Measurements from ENCODE around the gene ANO6. TPM values are rescaled to one million over a fixed set of nuclear protein-coding genes. Genes with fewer than 3 reads are reported as not detected.

ANO6 gene
- total RNA-seq, 2 donors from 2014 or later = 13.2 to 21.2 TPM

DNA sequence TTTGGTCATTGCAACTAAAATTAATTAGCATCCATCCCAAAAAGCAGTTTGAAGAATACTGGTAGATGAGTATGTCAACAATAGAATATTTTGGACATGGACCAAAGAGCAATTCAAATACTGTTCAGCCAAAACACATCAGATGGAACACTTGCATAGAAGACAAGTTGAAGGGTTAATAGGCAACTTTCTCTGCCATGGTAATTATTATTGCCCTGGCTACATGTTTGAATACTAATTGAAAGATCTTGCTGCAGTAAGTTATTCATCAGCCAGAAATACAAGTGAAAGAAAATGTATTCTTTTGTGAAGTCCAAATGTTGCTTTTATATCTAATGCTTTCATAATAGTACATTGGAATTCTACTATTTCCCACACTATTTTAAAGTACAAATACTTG lies 10.1 kb downstream of the ANO6 start:
- no peaks in the 10 kb centered on the region for H3K4me1 ChIP-seq
- TF ChIP-seq, protein P1, sequence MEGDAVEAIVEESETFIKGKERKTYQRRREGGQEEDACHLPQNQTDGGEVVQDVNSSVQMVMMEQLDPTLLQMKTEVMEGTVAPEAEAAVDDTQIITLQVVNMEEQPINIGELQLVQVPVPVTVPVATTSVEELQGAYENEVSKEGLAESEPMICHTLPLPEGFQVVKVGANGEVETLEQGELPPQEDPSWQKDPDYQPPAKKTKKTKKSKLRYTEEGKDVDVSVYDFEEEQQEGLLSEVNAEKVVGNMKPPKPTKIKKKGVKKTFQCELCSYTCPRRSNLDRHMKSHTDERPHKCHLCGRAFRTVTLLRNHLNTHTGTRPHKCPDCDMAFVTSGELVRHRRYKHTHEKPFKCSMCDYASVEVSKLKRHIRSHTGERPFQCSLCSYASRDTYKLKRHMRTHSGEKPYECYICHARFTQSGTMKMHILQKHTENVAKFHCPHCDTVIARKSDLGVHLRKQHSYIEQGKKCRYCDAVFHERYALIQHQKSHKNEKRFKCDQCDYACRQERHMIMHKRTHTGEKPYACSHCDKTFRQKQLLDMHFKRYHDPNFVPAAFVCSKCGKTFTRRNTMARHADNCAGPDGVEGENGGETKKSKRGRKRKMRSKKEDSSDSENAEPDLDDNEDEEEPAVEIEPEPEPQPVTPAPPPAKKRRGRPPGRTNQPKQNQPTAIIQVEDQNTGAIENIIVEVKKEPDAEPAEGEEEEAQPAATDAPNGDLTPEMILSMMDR (IDR thresholded peaks at IDR 0.05) = no peak
- intact Hi-C loops (cut with DNase I) = loop anchor here (10.0 kb wide), 1 partner anchor 49 kb away; no protein-coding TSS in a partner anchor
- no peaks in the 10 kb centered on the region for H3K27me3 ChIP-seq
- H3K9ac ChIP-seq (ENCODE audit: low read depth in 2 of 2, low read length in 2 of 2) = no peak overlapping the region
- H3K9me3 ChIP-seq = no peaks in the 10 kb centered on the region
- no peaks in the 10 kb centered on the region for H3K36me3 ChIP-seq
- H3K27ac ChIP-seq = no peak overlapping the region
- DNase-seq = no peak
- H3K4me3 ChIP-seq = no peak overlapping the region

DNA sequence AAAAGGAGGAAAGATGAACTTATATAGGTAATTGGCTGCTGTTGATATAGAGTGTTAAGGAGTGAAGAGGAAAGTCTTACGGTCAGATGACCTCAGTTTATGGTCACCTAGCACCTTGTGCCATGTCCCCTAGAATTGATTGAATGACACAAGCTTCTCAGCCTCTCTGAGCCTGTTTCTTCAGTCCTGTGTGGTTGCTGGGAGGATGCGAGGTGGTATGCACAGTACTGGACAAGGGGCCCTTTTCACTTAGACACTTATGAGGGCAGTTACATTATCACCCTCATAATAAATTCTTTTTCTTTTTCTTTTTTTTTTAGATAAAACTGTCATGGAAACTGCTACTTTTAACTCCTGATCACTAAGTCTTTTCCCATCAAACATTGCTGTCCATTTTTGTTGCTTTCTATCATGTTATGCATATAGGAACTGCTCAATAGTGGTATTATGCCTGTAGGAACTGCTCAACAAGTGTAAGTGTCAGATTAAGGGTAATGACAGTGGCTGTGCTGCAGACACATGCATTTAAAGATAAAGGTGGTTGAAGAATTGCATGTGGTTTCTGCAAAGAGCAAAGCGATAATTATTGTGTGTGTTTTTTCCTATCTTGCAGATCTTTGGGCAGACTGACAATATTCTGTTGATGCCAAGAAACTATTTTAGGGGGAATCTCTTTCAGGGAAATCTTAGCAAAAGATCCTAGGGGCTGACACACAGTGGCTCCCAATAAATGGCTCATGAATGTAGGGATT lies 11.6 kb downstream of the ANO6 start:
- Histone ChIP-seq H3K9ac (ENCODE audit: low read depth in 2 of 2, low read length in 2 of 2) (no peak overlapping the region), H3K36me3 (no peaks in the 10 kb centered on the region), H3K9me3 (no peaks in the 10 kb centered on the region), H3K4me3 (no peak overlapping the region), H3K27me3 (no peaks in the 10 kb centered on the region), H3K27ac (no peak overlapping the region), H3K4me1 (no peaks in the 10 kb centered on the region)
- intact Hi-C loops (cut with DNase I) = loop anchor here (10.0 kb wide), 1 partner anchor 47 kb away; no protein-coding TSS in a partner anchor
- DNase-seq = no peak
- TF ChIP-seq, protein P1 (IDR thresholded peaks at IDR 0.05) = no peak

DNA sequence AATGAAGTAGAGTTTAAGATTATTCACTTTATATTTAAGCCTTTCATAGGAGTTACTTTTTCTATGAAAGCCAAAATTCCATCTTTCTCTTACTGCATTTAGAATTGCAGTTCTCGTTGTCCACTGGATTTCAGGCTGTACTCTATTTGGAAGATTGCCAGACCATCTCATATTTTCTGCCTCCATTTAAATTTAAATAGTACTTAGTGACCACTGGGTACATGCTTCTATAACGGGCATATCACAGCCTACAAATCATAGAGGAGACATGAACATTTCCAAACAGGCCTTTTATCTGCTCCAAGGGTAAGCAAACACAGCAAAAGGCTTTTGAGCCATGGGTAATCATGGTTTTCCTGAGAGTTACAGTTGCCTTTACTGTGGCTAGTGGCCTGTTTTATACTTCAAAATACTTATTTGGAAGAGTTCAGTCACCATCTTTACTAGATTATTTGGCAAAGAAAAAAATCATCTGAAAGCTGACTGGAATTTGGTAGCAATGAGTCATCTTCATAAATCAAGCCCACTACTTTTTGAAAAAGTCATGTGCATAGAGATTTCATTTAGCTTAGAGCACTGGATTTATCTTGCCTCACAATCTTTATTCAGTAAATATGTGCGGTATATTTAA lies 15.7 kb downstream of the ANO6 start:
- no peak overlapping the region for H3K9ac ChIP-seq (ENCODE audit: low read depth in 2 of 2, low read length in 2 of 2)

DNA sequence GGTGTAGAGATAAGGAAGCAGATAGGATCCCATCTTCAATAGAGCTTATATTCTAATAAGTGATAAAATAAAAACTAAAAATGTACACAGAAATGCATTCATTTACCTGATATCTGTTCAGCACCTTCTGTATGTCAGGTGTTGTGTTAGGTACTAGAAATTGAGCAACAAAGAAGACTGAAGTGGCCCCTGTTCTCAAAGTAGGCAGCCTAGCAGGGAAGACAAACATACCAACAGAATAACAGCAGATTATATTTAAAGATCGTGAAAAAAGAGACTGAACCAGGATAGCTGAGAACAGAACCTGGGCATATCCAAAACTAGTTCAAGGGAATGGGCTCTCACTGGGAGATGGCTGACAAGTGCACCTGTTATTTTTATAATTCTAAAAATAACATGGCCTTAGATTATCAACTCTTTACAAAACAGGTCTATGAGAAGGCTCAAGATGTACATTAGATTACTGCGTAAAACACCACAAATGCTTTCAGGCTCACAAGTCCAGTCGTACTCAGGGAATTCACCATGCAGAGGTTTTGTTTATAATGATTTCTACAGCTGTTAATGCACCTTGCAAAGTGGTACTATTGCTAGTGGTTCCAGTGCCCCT lies 16.4 kb downstream of the ANO6 start:
- no peaks in the 10 kb centered on the region for H3K36me3 ChIP-seq
- TF ChIP-seq, protein P1 (IDR thresholded peaks at IDR 0.05) = no peak
- H3K27ac ChIP-seq = peak overlapping the region; percentile 16
- H3K9me3 ChIP-seq = no peaks in the 10 kb centered on the region
- DNase-seq = no peak
- no peak overlapping the region for H3K9ac ChIP-seq (ENCODE audit: low read depth in 2 of 2, low read length in 2 of 2)
- no peaks in the 10 kb centered on the region for H3K27me3 ChIP-seq
- no peak overlapping the region for H3K4me3 ChIP-seq
- intact Hi-C loops (cut with DNase I) = no loop called here
- H3K4me1 ChIP-seq = no peaks in the 10 kb centered on the region

More for the DNA sequence above, 15.7 kb downstream of the ANO6 start:
- Histone ChIP-seq H3K27ac (peak overlapping the region; percentile 16), H3K4me1 (no peaks in the 10 kb centered on the region), H3K9me3 (no peaks in the 10 kb centered on the region), H3K27me3 (no peaks in the 10 kb centered on the region), H3K36me3 (no peaks in the 10 kb centered on the region), H3K4me3 (no peak overlapping the region)
- no peak for DNase-seq
- intact Hi-C loops (cut with DNase I) = no loop called here
- TF ChIP-seq, protein P1 (IDR thresholded peaks at IDR 0.05) = no peak

DNA sequence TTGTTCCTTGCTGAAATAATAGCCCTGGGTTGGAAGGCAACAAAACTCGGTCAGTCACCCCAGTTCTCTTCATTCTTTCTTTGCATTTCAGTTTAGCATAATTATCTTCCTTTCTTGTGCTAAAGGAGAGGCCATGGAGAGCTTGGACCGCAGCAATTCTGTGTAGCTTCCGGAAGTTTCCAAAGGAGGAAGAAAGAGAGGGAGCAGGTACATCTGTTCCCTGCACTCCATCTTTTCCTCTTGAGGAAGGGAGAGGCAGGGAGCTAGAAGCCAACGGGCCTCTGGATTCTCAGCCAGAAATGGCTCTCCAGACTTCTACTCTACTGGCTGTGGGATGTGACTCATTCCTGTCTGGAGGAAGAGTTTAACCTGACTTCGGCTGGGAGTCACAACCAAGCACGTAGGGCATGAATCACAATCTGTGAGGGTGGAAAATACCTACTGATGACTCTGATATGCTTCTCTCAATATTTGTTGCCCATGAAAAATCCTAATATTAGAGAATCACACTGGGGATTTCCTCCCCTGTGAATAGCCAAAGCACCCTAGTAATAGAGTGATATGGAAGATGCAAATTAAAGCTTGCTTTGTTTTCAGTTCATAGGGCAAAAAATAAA lies 17.0 kb downstream of the ANO6 start:
- Histone ChIP-seq H3K4me3 (no peak overlapping the region), H3K27ac (peak overlapping the region; percentile 7), H3K9ac (ENCODE audit: low read depth in 2 of 2, low read length in 2 of 2) (no peak overlapping the region), H3K36me3 (no peaks in the 10 kb centered on the region), H3K27me3 (no peaks in the 10 kb centered on the region), H3K4me1 (no peaks in the 10 kb centered on the region), H3K9me3 (no peaks in the 10 kb centered on the region)
- TF ChIP-seq, protein P1 (IDR thresholded peaks at IDR 0.05) = no peak
- intact Hi-C loops (cut with DNase I) = no loop called here
- DNase-seq = no peak
